Mononuclear cell (primary cell): ENCODE results near the gene OPHN1. TPM values are rescaled to one million over a fixed set of nuclear protein-coding genes. Genes with fewer than 3 reads are reported as not detected.
"Not testable (repeated sequence)": the region's sequence is repeated elsewhere in the genome, so short reads cannot be mapped to it uniquely, and the experiment has no call there.

Source experiments
- H3K27me3 ChIP-seq: 2 replicates; pipeline ENCODE4 v1.6.0; 2011; ENCODE audit warnings: low read length, control low read depth; ENCODE audit not compliant: insufficient read depth
- H3K4me1 ChIP-seq: 2 replicates; pipeline ENCODE4 v1.5.1; 2011; ENCODE audit warnings: mild to moderate bottlenecking, low read length, control low read depth; ENCODE audit not compliant: insufficient read depth
- H3K4me3 ChIP-seq: 2 replicates; pipeline ENCODE4 v1.5.1; 2011; ENCODE audit warnings: mild to moderate bottlenecking, low read length, moderate library complexity
- H3K9me3 ChIP-seq: 2 replicates; pipeline ENCODE4 v1.5.1; 2011; ENCODE audit warnings: low read depth, mild to moderate bottlenecking, control low read depth, low read length
- total RNA-seq: library from RNA; depleted of rRNA; stranded (reverse); fragments of >200 nt; gene quantifications from one replicate; pipeline ENCODE4 v1.2.3, GENCODE V29; 2012

Gene OPHN1
- total RNA-seq, 1 donor, result 2.0 TPM

DNA sequence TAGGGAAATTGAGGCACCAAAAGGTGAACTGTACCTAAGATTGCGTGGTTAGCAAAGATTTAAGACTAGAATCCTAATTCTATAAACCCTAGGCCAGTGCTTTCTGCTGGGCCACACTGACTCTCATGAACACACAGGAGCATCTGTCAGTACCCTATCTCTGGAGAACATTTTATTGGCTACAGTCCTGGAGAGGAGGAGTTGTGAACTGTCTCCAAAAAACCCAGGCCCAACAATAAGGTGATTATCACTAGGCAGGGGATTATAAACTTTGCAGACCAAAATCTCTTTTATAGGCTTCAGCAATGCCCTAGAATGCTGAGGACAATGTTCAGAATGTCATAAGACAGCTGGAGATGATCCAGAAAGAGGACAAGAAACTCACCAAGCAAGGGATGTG lies 24.1 kb downstream of the OPHN1 start:
- H3K9me3 ChIP-seq, result no peaks in the 10 kb centered on the region
- H3K27me3 ChIP-seq, result no peaks in the 10 kb centered on the region
- no peak overlapping the region for H3K4me3 ChIP-seq
- H3K4me1 ChIP-seq, result peaks cover 10% of the 10 kb centered on the region

DNA sequence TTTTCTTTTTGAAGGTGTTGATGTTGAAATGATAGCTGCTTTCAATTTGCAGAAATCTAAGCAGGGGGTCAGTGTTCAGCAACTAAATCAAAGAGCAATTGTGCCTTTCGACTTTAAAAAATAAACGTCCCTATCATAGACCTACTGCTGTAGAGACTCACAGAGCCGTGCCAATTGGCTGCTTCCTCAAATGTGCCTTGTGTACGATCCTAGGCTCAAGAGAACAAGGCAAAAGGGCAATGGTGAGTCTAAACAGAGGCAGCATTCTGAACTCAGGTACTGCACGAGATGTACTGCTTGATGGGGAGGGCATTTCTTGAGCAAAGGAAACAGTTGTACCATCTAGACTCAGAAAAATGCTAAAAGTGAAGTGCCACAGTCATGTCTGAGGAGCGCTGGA lies 29.8 kb downstream of the OPHN1 start:
- H3K4me1 ChIP-seq, result no peaks in the 10 kb centered on the region
- H3K9me3 ChIP-seq, result no peaks in the 10 kb centered on the region
- no peaks in the 10 kb centered on the region for H3K27me3 ChIP-seq
- no peak overlapping the region for H3K4me3 ChIP-seq

DNA sequence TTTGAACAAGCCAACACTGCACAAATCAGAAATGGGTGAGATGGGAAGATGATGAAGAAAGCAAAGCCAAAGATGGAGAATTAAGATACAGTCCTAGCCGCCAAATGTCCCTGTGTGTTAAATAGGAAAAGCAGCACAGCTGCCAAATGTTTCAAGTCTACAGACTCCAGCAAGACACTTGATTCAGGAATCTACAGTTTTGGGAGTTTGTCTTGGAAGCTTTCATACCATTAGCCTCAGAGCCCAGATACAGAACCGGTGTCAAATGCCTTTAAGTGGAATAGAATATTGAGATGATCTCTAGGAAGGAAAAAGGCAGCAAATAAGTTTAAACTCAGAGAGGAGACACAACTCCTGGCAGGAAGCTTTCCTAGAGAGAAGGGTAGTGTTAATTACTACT lies 30.3 kb downstream of the OPHN1 start:
- Histone ChIP-seq H3K4me1 (no peaks in the 10 kb centered on the region), H3K9me3 (no peaks in the 10 kb centered on the region), H3K4me3 (no peak overlapping the region), H3K27me3 (no peaks in the 10 kb centered on the region)

DNA sequence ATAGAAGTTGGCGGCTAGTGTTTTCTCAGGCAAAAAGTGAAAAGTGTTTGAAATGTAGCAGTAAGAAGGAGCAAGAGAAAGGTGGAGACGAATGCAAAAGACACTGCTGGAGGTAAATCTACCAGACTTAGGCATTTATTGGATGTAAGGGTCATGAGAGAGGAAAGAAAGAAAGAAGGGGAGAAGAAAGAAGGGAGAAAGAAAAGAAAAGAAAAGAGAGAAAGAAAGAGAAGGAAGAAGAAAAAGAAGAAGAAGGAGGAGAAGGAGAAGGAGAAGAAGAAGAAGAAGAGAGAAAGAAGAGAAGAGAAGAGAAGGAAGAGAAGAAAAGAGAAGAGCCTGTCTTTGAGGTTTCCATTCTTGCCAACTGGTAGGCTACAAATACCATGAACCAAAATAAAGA lies 31.2 kb downstream of the OPHN1 start:
- Histone ChIP-seq H3K4me3 (no peak overlapping the region), H3K9me3 (no peaks in the 10 kb centered on the region), H3K27me3 (no peaks in the 10 kb centered on the region), H3K4me1 (no peaks in the 10 kb centered on the region)

DNA sequence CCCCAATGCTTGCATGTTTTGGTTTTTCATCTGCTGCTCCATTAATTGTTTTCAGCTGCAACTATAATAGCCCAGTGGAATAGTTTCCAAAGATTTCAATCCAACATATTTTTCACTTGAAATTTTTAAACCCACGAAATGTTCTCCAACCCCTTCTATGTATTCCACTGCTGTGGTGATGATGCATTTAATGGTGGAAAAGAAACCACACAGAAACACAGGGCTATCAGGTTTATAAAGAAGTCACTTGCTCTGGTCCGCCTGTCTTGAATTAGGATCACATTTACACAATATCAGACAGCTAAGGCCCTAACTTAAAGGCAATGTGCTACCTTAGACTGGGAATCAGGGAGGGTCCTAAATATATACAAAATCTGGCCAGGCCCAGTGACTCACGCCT lies 35.0 kb downstream of the OPHN1 start:
- no peaks in the 10 kb centered on the region for H3K9me3 ChIP-seq
- no peak overlapping the region for H3K4me3 ChIP-seq
- no peaks in the 10 kb centered on the region for H3K27me3 ChIP-seq

DNA sequence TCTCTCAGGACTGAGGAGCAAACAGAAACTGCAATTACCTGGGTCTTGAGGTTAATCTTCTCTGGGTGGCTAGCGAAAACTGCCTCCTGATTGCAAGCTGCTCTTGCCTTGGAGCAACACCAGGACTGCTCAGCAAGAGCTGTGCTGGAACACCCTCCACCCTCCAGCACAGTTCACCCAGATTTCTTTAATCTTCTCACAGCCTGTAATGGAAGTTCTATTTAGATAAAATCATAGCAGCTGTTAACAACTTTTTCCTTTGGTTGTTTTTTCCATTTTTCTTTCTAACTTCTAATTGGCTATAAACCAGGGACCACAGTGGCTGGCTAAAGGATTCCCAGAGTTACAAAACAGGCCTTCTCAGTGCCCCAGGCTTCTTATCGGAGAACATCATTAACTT lies 36.3 kb downstream of the OPHN1 start:
- Histone ChIP-seq H3K27me3 (no peaks in the 10 kb centered on the region), H3K4me1 (no peaks in the 10 kb centered on the region), H3K4me3 (no peak overlapping the region), H3K9me3 (no peaks in the 10 kb centered on the region)

More for the DNA sequence above, 35.0 kb downstream of the OPHN1 start:
- no peaks in the 10 kb centered on the region for H3K4me1 ChIP-seq

DNA sequence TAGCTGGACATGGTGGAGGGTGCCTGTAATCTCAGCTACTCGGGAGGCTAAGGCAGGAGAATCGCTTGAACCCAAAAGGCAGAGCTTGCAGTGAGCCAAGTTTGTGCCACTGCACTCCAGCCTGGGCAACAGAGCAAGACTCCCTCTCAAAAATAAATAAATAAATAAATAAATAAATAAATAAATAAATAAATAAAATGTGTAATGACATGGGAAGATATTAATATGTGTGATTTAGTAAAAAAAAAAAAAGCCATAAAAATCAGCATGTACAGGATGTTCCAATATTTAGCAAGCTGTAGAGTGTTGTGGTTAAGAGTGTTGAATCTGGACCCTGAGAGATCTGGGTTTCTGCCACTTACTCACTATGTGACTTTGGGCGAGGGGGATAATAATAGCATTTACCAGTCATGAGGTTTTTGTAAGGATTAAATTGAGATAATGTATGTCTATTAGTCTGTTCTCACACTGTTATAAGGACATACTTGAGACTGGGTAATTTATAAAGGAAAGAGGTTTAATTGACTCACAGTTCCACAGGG lies 43.8 kb downstream of the OPHN1 start:
- H3K4me1 ChIP-seq, H3K9me3 ChIP-seq, H3K4me3 ChIP-seq, H3K27me3 ChIP-seq: not testable (repeated sequence)

DNA sequence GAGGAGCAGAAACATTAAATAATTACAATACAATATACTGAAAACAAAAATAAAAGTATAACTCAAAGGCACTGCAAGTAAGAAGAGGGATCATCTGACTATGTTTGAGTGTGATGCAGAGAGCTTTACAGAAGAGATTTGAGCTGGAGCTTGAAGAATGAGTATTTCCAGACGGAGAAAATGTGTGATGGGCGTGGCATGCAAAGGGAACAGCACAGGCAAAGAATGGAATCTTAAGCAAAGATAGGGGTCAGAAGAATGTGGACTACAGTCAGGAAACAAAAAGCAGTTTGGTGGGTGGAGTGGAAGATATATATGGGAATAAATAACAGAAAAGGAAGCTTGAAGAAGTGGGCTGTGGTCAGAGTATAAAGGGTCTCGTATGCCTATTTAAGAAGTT lies 45.5 kb downstream of the OPHN1 start:
- H3K9me3 ChIP-seq, result no peaks in the 10 kb centered on the region
- no peaks in the 10 kb centered on the region for H3K4me1 ChIP-seq
- no peaks in the 10 kb centered on the region for H3K27me3 ChIP-seq
- no peak overlapping the region for H3K4me3 ChIP-seq

DNA sequence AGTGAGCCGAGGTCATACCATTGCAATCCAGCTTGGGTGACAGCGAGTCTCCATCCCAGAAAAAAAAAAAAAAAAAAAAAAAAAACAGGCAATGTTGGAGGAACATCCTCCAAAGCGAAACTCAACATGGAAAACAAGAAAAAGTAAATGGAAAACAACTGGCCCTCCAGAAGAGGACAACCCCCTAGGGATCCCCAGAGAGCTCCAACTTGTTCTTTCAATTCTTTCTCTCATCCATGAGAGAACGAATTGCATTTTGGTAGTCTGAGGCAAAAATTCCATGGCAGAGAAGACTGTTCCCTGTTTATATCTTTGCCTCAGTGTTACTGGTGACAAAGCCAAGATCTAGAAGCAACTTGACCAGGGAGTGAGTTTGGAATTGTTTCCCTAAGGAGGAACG lies 49.8 kb downstream of the OPHN1 start:
- Histone ChIP-seq H3K4me1 (no peaks in the 10 kb centered on the region), H3K9me3 (no peaks in the 10 kb centered on the region), H3K27me3 (no peaks in the 10 kb centered on the region), H3K4me3 (no peak overlapping the region)

DNA sequence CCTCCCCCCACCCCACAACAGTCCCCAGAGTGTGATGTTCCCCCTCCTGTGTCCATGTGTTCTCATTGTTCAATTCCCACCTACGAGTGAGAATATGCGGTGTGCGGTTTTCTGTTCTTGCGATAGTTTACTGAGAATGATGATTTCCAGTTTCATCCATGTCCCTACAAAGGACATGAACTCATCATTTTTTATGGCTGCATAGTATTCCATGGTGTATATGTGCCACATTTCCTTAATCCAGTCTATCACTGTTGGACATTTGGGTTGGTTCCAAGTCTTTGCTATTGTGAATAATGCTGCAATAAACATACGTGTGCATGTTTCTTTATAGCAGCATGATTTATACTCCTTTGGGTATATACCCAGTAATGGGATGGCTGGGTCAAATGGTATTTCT lies 55.7 kb downstream of the OPHN1 start:
- not testable (repeated sequence) for H3K4me1 ChIP-seq, H3K27me3 ChIP-seq, H3K9me3 ChIP-seq, H3K4me3 ChIP-seq

DNA sequence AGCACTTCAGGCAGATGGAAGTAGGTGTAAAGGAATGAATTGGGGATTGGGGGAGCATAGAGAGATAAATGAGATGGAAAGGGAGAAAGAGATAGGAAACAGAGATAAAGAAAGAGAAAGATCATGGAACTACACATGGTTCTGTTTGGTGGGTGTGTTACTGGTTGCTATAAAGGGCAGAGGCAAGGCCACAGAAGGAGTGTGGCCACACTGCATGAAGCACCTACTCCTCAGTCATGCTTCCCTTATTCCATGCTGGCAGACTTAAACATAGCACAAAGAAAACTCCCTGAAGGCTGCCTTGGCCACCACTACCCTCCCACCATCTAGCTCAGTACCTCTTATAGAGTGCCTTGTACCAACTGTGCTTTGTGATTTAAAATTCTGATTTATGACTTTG lies 56.9 kb downstream of the OPHN1 start:
- H3K9me3 ChIP-seq, result no peaks in the 10 kb centered on the region
- H3K4me1 ChIP-seq, result no peaks in the 10 kb centered on the region
- no peaks in the 10 kb centered on the region for H3K27me3 ChIP-seq
- H3K4me3 ChIP-seq, result no peak overlapping the region

DNA sequence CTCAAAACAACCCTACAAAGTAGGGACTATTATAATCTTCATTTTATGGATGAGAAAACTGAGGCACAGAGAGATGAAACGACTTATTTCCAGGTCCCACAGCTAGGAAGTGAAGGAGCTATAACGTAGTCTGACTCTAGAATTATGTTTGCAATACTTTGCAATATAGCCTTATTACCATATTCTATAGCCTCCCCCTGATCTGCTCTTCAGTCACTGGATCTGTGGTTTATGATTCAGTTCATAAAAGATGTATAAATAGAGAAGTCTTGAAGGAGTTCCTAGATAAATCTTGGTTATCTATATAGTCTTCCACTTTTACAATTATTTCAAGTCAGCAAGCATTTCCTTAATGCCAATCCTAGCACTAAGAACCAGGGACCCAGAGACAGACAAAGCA lies 57.5 kb downstream of the OPHN1 start:
- no peaks in the 10 kb centered on the region for H3K9me3 ChIP-seq
- H3K4me1 ChIP-seq, result no peaks in the 10 kb centered on the region
- H3K4me3 ChIP-seq, result no peak overlapping the region
- no peaks in the 10 kb centered on the region for H3K27me3 ChIP-seq

DNA sequence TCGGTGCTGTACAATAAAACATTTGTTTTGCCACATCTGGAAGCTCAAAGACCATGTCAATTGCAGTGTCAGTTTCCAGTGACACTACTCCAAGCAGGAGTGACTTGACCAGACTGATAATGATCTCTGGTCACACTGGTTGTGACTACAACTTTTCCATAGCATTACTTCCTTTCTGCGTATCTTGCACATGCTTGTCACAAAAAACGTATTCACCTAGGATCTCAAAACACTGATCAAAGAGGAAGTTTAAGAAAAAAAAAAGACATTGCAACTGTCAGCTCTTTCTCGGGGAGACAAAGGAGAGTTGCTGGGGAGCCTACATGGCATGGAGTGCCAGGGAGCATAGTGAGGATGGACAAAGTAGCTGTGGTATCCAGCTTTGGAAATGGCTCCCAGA lies 60.6 kb downstream of the OPHN1 start:
- H3K9me3 ChIP-seq, result no peaks in the 10 kb centered on the region
- no peaks in the 10 kb centered on the region for H3K4me1 ChIP-seq
- no peak overlapping the region for H3K4me3 ChIP-seq
- H3K27me3 ChIP-seq, result no peaks in the 10 kb centered on the region

DNA sequence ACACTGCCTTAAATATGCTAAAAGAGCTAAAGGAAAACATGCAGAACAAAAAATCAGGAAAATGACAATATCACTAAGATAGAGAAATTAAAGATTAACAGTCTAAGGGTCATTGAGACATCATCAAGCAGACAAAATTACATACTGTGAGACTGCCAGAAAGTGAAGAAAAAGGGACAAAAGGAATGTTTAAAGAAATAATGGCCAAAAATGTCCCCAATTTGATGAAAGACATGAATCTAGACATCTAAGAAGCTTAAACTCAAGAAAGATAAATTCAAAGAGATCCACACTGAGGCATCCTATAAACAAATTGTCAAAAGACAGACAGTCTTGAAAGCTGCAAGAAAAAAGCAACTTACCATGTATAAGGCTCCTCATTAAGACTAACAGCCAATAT lies 63.7 kb downstream of the OPHN1 start:
- H3K4me3 ChIP-seq, result no peak overlapping the region
- H3K4me1 ChIP-seq, result no peaks in the 10 kb centered on the region
- no peaks in the 10 kb centered on the region for H3K27me3 ChIP-seq
- no peaks in the 10 kb centered on the region for H3K9me3 ChIP-seq

DNA sequence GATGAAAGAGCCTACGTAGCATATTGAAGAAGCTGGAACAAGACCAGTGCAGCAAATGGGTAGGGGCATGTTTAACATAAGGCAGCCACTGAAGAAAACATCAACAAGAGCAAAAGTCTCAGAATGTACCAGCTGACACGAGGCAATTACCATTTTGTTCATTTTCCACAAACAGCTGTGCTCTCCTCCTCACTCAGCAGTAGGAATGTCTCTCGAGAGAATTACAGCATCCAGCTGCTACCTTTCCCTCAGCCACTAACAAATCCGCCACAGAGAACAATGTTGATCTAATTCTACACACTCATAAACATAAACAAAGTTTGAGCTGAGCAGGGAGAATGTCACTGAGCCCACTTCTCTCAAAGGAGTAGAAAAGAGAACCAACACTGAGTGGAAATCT lies 68.0 kb downstream of the OPHN1 start:
- no peak overlapping the region for H3K4me3 ChIP-seq
- H3K9me3 ChIP-seq, result no peaks in the 10 kb centered on the region

DNA sequence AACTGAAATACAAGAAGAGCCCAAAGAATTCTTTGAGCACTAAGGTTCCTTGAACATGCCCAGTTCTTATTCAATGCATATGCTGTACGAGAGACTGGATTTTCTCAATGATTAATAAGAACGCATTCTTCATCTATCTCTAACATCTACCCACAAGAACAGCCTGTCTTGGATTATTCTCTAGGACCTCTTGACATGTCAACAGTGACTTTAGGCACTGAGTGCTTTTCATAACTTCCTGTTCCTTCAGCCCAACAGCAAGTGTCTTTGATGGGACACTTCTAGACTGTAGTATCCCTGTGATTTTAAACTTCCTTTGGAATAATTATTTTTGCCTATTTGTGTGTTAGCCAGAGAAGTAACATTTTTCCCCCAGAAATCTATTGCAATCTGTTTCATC lies 69.3 kb downstream of the OPHN1 start:
- H3K9me3 ChIP-seq, result no peaks in the 10 kb centered on the region
- no peak overlapping the region for H3K4me3 ChIP-seq
- H3K4me1 ChIP-seq, result no peaks in the 10 kb centered on the region
- H3K27me3 ChIP-seq, result no peaks in the 10 kb centered on the region

More for the DNA sequence above, 68.0 kb downstream of the OPHN1 start:
- Histone ChIP-seq H3K27me3 (no peaks in the 10 kb centered on the region), H3K4me1 (no peaks in the 10 kb centered on the region)

DNA sequence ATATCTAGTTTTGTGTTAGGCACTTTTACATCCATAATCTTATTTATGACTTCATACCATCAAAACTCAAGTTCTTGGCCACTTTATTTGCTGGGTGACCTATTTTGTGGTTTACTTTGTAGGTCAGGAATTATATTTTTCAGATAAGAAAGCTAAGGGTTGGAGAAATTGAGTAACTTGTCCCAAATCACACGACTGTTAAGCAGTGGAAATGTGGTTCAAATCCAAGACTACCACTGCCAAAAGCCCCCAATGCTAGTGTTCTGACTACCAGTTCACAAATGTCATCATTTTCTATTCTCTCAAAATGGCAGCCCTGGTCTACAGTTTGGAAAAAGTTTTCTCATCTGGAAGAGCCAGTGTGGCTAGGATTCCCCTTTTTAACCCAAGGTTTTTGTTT lies 74.6 kb downstream of the OPHN1 start:
- Histone ChIP-seq H3K27me3 (no peaks in the 10 kb centered on the region), H3K4me1 (no peaks in the 10 kb centered on the region), H3K9me3 (no peaks in the 10 kb centered on the region), H3K4me3 (no peak overlapping the region)
